ENCODE results near the gene FBN1. TPM values are rescaled to one million over a fixed set of nuclear protein-coding genes. Genes with fewer than 3 reads are reported as not detected.

Gene FBN1
- total and polyA plus RNA-seq, 2 experiments from 2014 or later = 1.9 to 3.8 TPM

DNA sequence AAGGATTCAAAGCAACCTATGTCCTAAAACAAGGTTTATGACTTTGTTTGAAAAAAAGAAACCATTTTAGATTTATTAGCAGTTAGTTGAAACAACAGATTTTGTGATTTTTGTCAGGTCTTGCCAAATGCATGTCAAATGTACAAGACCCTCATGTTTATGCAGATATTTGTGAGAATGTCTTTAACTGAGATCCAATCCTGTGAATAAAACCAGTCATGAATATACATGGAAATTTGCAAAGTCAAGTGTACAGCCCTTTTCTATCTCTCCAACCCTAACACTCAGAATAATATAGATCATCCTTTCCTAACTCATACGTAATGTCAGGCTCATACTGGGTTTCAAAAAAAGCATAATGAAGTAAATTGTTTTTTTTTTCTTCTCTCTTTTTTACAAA, 237.9 kb downstream of the FBN1 start:
- Histone ChIP-seq H3K79me2 (replicated peaks; ENCODE audit: insufficient read depth) (no peaks in the 10 kb centered on the region), H3K4me2 (no peak overlapping the region), H3F3A (replicated peaks; ENCODE audit: low read depth) (no peaks in the 10 kb centered on the region), H3K9me2 (ENCODE audit: insufficient read depth) (peaks cover 11% of the 10 kb centered on the region; the same call in 1 of the 2 replicates), H3K4me1 (ENCODE audit: insufficient read depth) (no peaks in the 10 kb centered on the region), H3K27ac (ENCODE audit: low read depth) (no peak overlapping the region), H3K4me3 (no peak overlapping the region), H3K27me3 (ENCODE audit: insufficient read depth) (no peaks in the 10 kb centered on the region), H3K36me3 (ENCODE audit: insufficient read depth) (no peaks in the 10 kb centered on the region), H2AFZ (no peak overlapping the region), H4K20me1 (replicated peaks; ENCODE audit: insufficient read depth) (no peaks in the 10 kb centered on the region)
- TF ChIP-seq JUNB (IDR thresholded peaks at IDR 0.05; ENCODE audit: unreplicated experiment) = no peak
- no peak for TF ChIP-seq ZNF114 (CRISPR knock-in tag; IDR thresholded peaks at IDR 0.05)
- TF ChIP-seq EZH2phosphoT487 (IDR thresholded peaks at IDR 0.05; ENCODE audit: unreplicated experiment) = no peak
- TF ChIP-seq, protein P1, sequence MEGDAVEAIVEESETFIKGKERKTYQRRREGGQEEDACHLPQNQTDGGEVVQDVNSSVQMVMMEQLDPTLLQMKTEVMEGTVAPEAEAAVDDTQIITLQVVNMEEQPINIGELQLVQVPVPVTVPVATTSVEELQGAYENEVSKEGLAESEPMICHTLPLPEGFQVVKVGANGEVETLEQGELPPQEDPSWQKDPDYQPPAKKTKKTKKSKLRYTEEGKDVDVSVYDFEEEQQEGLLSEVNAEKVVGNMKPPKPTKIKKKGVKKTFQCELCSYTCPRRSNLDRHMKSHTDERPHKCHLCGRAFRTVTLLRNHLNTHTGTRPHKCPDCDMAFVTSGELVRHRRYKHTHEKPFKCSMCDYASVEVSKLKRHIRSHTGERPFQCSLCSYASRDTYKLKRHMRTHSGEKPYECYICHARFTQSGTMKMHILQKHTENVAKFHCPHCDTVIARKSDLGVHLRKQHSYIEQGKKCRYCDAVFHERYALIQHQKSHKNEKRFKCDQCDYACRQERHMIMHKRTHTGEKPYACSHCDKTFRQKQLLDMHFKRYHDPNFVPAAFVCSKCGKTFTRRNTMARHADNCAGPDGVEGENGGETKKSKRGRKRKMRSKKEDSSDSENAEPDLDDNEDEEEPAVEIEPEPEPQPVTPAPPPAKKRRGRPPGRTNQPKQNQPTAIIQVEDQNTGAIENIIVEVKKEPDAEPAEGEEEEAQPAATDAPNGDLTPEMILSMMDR (conservative IDR thresholded peaks at IDR 0.05; ENCODE audit: low read depth in 2 of 2) = no peak
- no peak for TF ChIP-seq EZH2 (IDR thresholded peaks at IDR 0.05; ENCODE audit: low read depth, unreplicated experiment)
- TF ChIP-seq NANOG (IDR thresholded peaks at IDR 0.05; ENCODE audit: borderline replicate concordance) = no peak
- TF ChIP-seq CREB1 (CRISPR knock-in tag; IDR thresholded peaks at IDR 0.05; ENCODE audit: low read depth) = no peak
- TF ChIP-seq STAT1 (IDR thresholded peaks at IDR 0.05; ENCODE audit: unreplicated experiment) = no peak
- TF ChIP-seq, protein P2, sequence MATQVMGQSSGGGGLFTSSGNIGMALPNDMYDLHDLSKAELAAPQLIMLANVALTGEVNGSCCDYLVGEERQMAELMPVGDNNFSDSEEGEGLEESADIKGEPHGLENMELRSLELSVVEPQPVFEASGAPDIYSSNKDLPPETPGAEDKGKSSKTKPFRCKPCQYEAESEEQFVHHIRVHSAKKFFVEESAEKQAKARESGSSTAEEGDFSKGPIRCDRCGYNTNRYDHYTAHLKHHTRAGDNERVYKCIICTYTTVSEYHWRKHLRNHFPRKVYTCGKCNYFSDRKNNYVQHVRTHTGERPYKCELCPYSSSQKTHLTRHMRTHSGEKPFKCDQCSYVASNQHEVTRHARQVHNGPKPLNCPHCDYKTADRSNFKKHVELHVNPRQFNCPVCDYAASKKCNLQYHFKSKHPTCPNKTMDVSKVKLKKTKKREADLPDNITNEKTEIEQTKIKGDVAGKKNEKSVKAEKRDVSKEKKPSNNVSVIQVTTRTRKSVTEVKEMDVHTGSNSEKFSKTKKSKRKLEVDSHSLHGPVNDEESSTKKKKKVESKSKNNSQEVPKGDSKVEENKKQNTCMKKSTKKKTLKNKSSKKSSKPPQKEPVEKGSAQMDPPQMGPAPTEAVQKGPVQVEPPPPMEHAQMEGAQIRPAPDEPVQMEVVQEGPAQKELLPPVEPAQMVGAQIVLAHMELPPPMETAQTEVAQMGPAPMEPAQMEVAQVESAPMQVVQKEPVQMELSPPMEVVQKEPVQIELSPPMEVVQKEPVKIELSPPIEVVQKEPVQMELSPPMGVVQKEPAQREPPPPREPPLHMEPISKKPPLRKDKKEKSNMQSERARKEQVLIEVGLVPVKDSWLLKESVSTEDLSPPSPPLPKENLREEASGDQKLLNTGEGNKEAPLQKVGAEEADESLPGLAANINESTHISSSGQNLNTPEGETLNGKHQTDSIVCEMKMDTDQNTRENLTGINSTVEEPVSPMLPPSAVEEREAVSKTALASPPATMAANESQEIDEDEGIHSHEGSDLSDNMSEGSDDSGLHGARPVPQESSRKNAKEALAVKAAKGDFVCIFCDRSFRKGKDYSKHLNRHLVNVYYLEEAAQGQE (IDR thresholded peaks at IDR 0.05; ENCODE audit: unreplicated experiment) = no peak
- TF ChIP-seq, protein P3, sequence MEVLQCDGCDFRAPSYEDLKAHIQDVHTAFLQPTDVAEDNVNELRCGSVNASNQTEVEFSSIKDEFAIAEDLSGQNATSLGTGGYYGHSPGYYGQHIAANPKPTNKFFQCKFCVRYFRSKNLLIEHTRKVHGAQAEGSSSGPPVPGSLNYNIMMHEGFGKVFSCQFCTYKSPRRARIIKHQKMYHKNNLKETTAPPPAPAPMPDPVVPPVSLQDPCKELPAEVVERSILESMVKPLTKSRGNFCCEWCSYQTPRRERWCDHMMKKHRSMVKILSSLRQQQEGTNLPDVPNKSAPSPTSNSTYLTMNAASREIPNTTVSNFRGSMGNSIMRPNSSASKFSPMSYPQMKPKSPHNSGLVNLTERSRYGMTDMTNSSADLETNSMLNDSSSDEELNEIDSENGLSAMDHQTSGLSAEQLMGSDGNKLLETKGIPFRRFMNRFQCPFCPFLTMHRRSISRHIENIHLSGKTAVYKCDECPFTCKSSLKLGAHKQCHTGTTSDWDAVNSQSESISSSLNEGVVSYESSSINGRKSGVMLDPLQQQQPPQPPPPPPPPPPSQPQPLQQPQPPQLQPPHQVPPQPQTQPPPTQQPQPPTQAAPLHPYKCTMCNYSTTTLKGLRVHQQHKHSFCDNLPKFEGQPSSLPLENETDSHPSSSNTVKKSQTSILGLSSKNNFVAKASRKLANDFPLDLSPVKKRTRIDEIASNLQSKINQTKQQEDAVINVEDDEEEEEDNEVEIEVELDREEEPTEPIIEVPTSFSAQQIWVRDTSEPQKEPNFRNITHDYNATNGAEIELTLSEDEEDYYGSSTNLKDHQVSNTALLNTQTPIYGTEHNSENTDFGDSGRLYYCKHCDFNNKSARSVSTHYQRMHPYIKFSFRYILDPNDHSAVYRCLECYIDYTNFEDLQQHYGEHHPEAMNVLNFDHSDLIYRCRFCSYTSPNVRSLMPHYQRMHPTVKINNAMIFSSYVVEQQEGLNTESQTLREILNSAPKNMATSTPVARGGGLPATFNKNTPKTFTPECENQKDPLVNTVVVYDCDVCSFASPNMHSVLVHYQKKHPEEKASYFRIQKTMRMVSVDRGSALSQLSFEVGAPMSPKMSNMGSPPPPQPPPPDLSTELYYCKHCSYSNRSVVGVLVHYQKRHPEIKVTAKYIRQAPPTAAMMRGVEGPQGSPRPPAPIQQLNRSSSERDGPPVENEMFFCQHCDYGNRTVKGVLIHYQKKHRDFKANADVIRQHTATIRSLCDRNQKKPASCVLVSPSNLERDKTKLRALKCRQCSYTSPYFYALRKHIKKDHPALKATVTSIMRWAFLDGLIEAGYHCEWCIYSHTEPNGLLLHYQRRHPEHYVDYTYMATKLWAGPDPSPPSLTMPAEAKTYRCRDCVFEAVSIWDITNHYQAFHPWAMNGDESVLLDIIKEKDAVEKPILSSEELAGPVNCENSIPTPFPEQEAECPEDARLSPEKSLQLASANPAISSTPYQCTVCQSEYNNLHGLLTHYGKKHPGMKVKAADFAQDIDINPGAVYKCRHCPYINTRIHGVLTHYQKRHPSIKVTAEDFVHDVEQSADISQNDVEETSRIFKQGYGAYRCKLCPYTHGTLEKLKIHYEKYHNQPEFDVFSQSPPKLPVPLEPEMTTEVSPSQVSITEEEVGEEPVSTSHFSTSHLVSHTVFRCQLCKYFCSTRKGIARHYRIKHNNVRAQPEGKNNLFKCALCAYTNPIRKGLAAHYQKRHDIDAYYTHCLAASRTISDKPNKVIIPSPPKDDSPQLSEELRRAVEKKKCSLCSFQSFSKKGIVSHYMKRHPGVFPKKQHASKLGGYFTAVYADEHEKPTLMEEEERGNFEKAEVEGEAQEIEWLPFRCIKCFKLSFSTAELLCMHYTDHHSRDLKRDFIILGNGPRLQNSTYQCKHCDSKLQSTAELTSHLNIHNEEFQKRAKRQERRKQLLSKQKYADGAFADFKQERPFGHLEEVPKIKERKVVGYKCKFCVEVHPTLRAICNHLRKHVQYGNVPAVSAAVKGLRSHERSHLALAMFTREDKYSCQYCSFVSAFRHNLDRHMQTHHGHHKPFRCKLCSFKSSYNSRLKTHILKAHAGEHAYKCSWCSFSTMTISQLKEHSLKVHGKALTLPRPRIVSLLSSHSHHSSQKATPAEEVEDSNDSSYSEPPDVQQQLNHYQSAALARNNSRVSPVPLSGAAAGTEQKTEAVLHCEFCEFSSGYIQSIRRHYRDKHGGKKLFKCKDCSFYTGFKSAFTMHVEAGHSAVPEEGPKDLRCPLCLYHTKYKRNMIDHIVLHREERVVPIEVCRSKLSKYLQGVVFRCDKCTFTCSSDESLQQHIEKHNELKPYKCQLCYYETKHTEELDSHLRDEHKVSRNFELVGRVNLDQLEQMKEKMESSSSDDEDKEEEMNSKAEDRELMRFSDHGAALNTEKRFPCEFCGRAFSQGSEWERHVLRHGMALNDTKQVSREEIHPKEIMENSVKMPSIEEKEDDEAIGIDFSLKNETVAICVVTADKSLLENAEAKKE (CRISPR knock-in tag; IDR thresholded peaks at IDR 0.05) = no peak
- TF ChIP-seq ZNF331 (CRISPR knock-in tag; IDR thresholded peaks at IDR 0.05; ENCODE audit: low read depth) = no peak
- TF ChIP-seq POLR2AphosphoS5 (IDR thresholded peaks at IDR 0.05; ENCODE audit: low read depth) = no peak
- TF ChIP-seq, protein P4, sequence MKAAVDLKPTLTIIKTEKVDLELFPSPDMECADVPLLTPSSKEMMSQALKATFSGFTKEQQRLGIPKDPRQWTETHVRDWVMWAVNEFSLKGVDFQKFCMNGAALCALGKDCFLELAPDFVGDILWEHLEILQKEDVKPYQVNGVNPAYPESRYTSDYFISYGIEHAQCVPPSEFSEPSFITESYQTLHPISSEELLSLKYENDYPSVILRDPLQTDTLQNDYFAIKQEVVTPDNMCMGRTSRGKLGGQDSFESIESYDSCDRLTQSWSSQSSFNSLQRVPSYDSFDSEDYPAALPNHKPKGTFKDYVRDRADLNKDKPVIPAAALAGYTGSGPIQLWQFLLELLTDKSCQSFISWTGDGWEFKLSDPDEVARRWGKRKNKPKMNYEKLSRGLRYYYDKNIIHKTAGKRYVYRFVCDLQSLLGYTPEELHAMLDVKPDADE (IDR thresholded peaks at IDR 0.05) = no peak
- DNase-seq (ENCODE audit: low spot score) (no peak), ATAC-seq (no peak)
- H3K4me1 Mint-ChIP-seq = no peaks in the 10 kb centered on the region
- H3K27me3 Mint-ChIP-seq (ENCODE audit: insufficient read depth, low read depth, poor library complexity) = peaks cover 1% of the 10 kb centered on the region
- no peak overlapping the region for H3K27ac Mint-ChIP-seq
- no peaks in the 10 kb centered on the region for H3K36me3 Mint-ChIP-seq (ENCODE audit: low read depth)
- no peaks in the 10 kb centered on the region for H3K9me3 Mint-ChIP-seq
- no peak overlapping the region for H3K4me3 Mint-ChIP-seq
